OCI-LY3 (cell line): Measurements from ENCODE around the gene IZUMO1.
"Not testable (repeated sequence)": the region's sequence is repeated elsewhere in the genome, so short reads cannot be mapped to it uniquely, and the experiment has no call there.

Experiments
- H2AFZ ChIP-seq: fragments of 200-600, 300-600 bp; shearing (Covaris generic); 2 replicates; pipeline ENCODE4 v1.6.0; 2014; ENCODE audit warnings: antibody characterized with exemption, low read depth, low read length
- H3K27ac ChIP-seq: fragments of 200-600, 300-600 bp; sonication (generic); 2 replicates; pipeline ENCODE4 v1.5.1; 2014; ENCODE audit warnings: mild to moderate bottlenecking, low read length, moderate library complexity, mixed read lengths
- H3K27me3 ChIP-seq: fragments of 200-600, 300-600 bp; sonication (generic); 2 replicates; pipeline ENCODE4 v1.6.1; 2014; ENCODE audit warnings: low read depth, low read length, mixed read lengths
- H3K36me3 ChIP-seq: fragments of 200-600, 300-600 bp; sonication (generic); replicated peaks from 2 replicates; pipeline ENCODE3; 2014; ENCODE audit warnings: low read depth, low read length, mixed read lengths
- H3K4me1 ChIP-seq: fragments of 300-600, 200-600 bp; sonication (generic); 2 replicates; pipeline ENCODE4 v1.6.1; 2014; ENCODE audit warnings: low read length, mixed read lengths
- H3K4me2 ChIP-seq: fragments of 200-600, 300-600 bp; sonication (generic); 2 replicates; pipeline ENCODE4 v1.6.1; 2014; ENCODE audit warnings: low read length, mixed read lengths
- H3K4me3 ChIP-seq: fragments of 300-600, 200-600 bp; sonication (generic); 2 replicates; pipeline ENCODE4 v1.5.1; 2014; ENCODE audit warnings: antibody characterized with exemption, mild to moderate bottlenecking, low read length, moderate library complexity
- H3K79me2 ChIP-seq: fragments of 300-600, 200-600 bp; shearing (Covaris generic); 2 replicates; pipeline ENCODE4 v1.6.1; 2014; ENCODE audit warnings: mild to moderate bottlenecking, low read length, mixed read lengths
- H3K9ac ChIP-seq: fragments of 300-600, 200-600 bp; shearing (Covaris generic); 2 replicates; pipeline ENCODE4 v1.6.0; 2014; ENCODE audit warnings: mild to moderate bottlenecking, low read length, moderate library complexity
- H3K9me3 ChIP-seq: fragments of 200-600, 300-600 bp; shearing (Covaris generic); 2 replicates; pipeline ENCODE4 v1.6.1; 2014; ENCODE audit warnings: low read length, mixed read lengths; ENCODE audit not compliant: insufficient read depth
- H4K20me1 ChIP-seq: fragments of 200-600, 300-600 bp; sonication (generic); 2 replicates; pipeline ENCODE4 v1.6.1; 2016; ENCODE audit warnings: low read length, mixed read lengths; ENCODE audit not compliant: insufficient read depth
- EZH2phosphoT487 ChIP-seq: fragments of 200-600 bp; shearing (Covaris generic); IDR thresholded peaks from 2 replicates; pipeline ENCODE4 v1.6.1; 2018; ENCODE audit warnings: antibody characterized with exemption, mixed run types, low read depth
- TF ChIP-seq, protein P1 (sequence below): fragments of 200-600, 300-600 bp; sonication (generic); IDR thresholded peaks from 2 replicates; pipeline ENCODE4 v1.5.1; 2014; ENCODE audit warnings: antibody characterized with exemption, low read length, low read depth

The IZUMO1 gene

DNA sequence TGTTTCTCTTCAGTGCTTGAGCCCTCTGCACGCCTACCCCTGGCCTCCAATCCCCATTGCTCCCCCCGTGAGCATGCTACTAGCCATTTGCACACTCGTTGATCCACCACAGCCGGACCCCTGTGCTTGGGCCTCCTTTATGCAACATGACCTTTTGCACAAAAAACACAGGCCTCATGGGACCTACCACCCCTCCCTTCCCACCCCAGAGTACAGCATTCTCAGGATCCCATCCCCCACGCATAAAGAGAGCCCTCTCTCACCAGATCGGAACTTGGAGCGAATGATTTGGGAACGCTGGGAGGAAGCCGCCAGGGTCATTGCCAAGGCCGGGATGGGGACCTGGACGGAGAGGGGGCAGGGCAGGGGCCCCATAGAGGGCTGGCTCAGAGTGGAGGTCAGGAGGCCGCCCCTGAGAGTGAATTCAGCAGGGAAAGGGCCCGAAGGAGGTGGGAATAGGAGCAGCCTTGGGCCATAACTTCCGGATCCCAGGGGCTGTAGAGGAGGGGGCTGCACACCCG is 27.9 kb downstream of the IZUMO1 start:
- no peak overlapping the region for H2AFZ ChIP-seq
- H3K4me3 ChIP-seq, result no peak overlapping the region

DNA sequence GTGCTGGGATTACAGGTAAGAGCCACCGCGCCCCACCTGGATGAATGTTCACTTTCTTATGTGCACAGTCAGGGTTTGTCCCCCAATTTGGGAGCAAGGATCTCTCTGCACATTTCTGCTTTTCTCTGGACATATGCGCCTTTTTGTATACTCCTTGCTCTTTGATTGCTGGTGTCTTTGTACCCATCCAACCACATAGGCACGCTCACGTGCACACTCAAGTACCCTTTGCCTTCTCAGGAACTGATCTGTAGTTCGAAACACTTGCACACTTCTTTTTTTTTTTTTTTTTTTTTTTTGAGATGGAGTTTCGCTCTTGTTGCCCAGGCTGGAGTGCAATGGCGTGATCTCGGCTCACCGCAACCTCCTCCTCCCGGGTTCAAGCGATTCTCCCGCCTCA is 28.6 kb downstream of the IZUMO1 start:
- not testable (repeated sequence) for H3K27ac ChIP-seq, H2AFZ ChIP-seq

More for the DNA sequence above, 27.9 kb downstream of the IZUMO1 start:
- H3K36me3 ChIP-seq, result no peaks in the 10 kb centered on the region
- no peaks in the 10 kb centered on the region for H3K27me3 ChIP-seq
- no peaks in the 10 kb centered on the region for H4K20me1 ChIP-seq
- H3K9me3 ChIP-seq, result no peaks in the 10 kb centered on the region
- TF ChIP-seq, protein P1, sequence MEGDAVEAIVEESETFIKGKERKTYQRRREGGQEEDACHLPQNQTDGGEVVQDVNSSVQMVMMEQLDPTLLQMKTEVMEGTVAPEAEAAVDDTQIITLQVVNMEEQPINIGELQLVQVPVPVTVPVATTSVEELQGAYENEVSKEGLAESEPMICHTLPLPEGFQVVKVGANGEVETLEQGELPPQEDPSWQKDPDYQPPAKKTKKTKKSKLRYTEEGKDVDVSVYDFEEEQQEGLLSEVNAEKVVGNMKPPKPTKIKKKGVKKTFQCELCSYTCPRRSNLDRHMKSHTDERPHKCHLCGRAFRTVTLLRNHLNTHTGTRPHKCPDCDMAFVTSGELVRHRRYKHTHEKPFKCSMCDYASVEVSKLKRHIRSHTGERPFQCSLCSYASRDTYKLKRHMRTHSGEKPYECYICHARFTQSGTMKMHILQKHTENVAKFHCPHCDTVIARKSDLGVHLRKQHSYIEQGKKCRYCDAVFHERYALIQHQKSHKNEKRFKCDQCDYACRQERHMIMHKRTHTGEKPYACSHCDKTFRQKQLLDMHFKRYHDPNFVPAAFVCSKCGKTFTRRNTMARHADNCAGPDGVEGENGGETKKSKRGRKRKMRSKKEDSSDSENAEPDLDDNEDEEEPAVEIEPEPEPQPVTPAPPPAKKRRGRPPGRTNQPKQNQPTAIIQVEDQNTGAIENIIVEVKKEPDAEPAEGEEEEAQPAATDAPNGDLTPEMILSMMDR, result no peak
- no peak overlapping the region for H3K4me2 ChIP-seq
- H3K27ac ChIP-seq, result no peak overlapping the region
- H3K4me1 ChIP-seq, result peaks cover 17% of the 10 kb centered on the region
- H3K9ac ChIP-seq, result no peak overlapping the region
- no peaks in the 10 kb centered on the region; the same call in 1 of the 2 replicates for H3K79me2 ChIP-seq

DNA sequence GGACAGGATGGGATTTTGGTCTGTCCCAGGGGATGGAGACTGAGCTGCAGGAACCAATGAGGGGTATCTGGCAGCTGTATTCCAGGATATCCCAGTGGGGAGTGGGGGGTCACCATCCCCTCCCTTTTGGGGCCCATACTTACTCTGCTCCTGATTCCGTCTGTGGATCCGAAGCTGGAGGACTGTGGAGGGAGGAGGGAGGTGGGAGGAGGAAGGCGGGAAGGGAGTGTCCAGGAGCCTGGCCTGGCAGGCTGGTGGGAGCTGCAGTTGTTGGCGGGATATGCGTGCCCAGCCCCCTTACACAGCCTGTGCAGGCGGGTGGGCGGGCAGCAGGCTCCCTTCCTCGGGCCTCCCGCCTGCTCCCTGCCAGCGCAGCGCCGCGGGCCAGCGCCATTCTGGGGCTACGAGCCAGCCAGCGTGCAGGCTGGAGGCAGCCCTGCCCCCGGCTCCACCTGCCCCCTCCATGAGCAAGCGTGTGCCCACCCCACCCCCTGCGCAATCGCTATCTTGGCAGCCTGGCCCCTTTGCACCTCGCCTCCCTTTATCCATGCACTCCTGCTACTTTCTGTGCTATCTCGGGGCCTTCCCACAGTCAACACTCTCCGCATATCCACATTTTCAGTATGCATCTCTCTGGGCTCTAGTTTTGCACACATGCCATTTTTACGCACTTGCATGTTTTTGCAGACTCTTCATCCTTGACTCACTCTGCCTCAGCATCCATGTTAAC is 30.0 kb downstream of the IZUMO1 start:
- H2AFZ ChIP-seq, result no peak overlapping the region
- TF ChIP-seq, protein P1, result no peak
- no peak for TF ChIP-seq EZH2phosphoT487
- H3K4me3 ChIP-seq, result no peak overlapping the region
- H3K4me1 ChIP-seq, result peaks cover 22% of the 10 kb centered on the region
- no peaks in the 10 kb centered on the region for H4K20me1 ChIP-seq
- H3K36me3 ChIP-seq, result no peaks in the 10 kb centered on the region
- no peak overlapping the region for H3K4me2 ChIP-seq
- no peak overlapping the region for H3K27ac ChIP-seq
- H3K79me2 ChIP-seq, result peaks cover 6% of the 10 kb centered on the region; the same call in 1 of the 2 replicates
- no peaks in the 10 kb centered on the region for H3K9me3 ChIP-seq
- no peaks in the 10 kb centered on the region for H3K27me3 ChIP-seq
- no peak overlapping the region for H3K9ac ChIP-seq

More for the DNA sequence above, 28.6 kb downstream of the IZUMO1 start:
- not testable (repeated sequence) for H3K9me3 ChIP-seq, H3K4me3 ChIP-seq, H3K9ac ChIP-seq, H4K20me1 ChIP-seq, H3K79me2 ChIP-seq, H3K27me3 ChIP-seq, H3K4me2 ChIP-seq, H3K36me3 ChIP-seq
- H3K4me1 ChIP-seq, result peaks cover 20% of the 10 kb centered on the region

DNA sequence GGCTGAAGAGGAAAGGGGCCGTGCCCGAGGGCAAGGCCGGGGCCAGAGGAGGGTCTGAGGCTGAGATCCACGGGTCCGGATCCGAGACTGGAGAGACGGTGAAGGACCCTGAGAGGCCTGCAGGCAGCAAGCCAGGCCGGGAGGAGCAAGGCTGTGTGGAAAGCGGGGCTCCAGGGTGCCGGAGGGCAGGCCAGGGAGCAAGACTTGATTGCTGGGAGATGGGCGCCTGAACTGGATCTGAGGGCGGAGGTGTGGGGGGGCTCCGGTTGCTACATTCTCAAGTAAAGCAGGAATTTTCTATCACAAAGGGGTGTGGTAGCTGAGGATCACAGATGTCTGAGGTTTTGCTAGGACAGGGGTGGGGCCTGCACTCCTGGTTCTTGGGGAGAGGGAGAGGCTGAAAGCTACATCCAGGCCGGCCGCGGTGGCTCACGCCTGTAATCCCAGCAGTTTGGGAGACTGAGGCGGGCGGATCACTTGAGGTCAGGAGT is 31.0 kb downstream of the IZUMO1 start:
- peaks cover 5% of the 10 kb centered on the region; the same call in 1 of the 2 replicates for H3K9me3 ChIP-seq
- H3K4me2 ChIP-seq, result peak overlapping the region; percentile 94
- no peak for TF ChIP-seq EZH2phosphoT487
- TF ChIP-seq, protein P1, result no peak
- peak overlapping the region; percentile 85 for H3K4me3 ChIP-seq
- H3K27me3 ChIP-seq, result no peaks in the 10 kb centered on the region
- H3K9ac ChIP-seq, result no peak overlapping the region
- no peak overlapping the region for H3K27ac ChIP-seq
- H3K4me1 ChIP-seq, result peaks cover 21% of the 10 kb centered on the region
- peaks cover 6% of the 10 kb centered on the region; the same call in 1 of the 2 replicates for H3K79me2 ChIP-seq
- H4K20me1 ChIP-seq, result no peaks in the 10 kb centered on the region
- no peak overlapping the region for H2AFZ ChIP-seq
- peaks cover 6% of the 10 kb centered on the region for H3K36me3 ChIP-seq
